Esophagus squamous epithelium (tissue), 4 donors: Measurements from ENCODE around the gene CMTM2.
"Not testable (repeated sequence)": the region's sequence is repeated elsewhere in the genome, so short reads cannot be mapped to it uniquely, and the experiment has no call there.

ENCODE experiments used
- CTCF ChIP-seq, 6 experiments: fragments of 450-650 bp in 4 of 6; fragments of 200-600 bp in 2 of 6; sonication (generic) in 2 of 6; IDR thresholded peaks; one replicate each; pipeline ENCODE4 v1.5.1; 2016 to 2019; ENCODE audit warnings: antibody characterized with exemption in 6 of 6, mild to moderate bottlenecking in 4 of 6, moderate library complexity in 4 of 6
- POLR2A ChIP-seq, 4 donors: fragments of 450-650 bp; IDR thresholded peaks; one replicate each; pipeline ENCODE4 v1.6.1; 2017; ENCODE audit warnings: antibody characterized with exemption in 4 of 4, mild to moderate bottlenecking in 4 of 4, moderate library complexity in 3 of 4

- TF ChIP-seq CTCF, POLR2A (IDR thresholded peaks at IDR 0.05): not testable (repeated sequence)
These were observed 17.3 kb downstream of the CMTM2 start for GRCh38 chr16:66596559-66596958.
